HL-60 (cell line): Measurements from ENCODE around the gene INSIG1.

Experiments used
- DNase-seq, 2 experiments: peaks; one replicate each; pipeline ENCODE4 v3.0.0-alpha.2; 2010 to 2020; ENCODE audit warnings: low read depth in 1 of 2, low spot score in 1 of 2
- H3K27ac ChIP-seq: fragments of 250-450 bp; sonication (Bioruptor Pico); replicated peaks from 2 replicates; pipeline ENCODE4 v1.5.1; 2020; ENCODE audit warnings: mild to moderate bottlenecking, moderate library complexity
- H3K27me3 ChIP-seq: fragments of 250-450 bp; sonication (Bioruptor Pico); 2 replicates; pipeline ENCODE4 v1.5.1; 2021; ENCODE audit warnings: mild to moderate bottlenecking, moderate library complexity; ENCODE audit not compliant: insufficient read depth, poor library complexity, severe bottlenecking
- H3K4me3 ChIP-seq: replicated peaks from 2 replicates; pipeline ENCODE4 v1.5.1; 2011; ENCODE audit warnings: mild to moderate bottlenecking, control low read depth, low read length; ENCODE audit not compliant: insufficient read depth
- GABPA ChIP-seq: IDR thresholded peaks from 2 replicates; pipeline ENCODE4 v1.6.1; 2012; ENCODE audit warnings: low read depth
- POLR2AphosphoS5 ChIP-seq: IDR thresholded peaks from 2 replicates; pipeline ENCODE4 v1.6.1; 2012; ENCODE audit warnings: low read depth
- SPI1 ChIP-seq: IDR thresholded peaks from 2 replicates; pipeline ENCODE4 v1.6.1; 2012; ENCODE audit warnings: low read depth, mild to moderate bottlenecking, borderline replicate concordance
- long read RNA-seq: library from polyadenylated mRNA; unstranded; transcript quantifications from one replicate; pipeline ENCODE4 v2.0.0, GENCODE V29; 2020
- TF ChIP-seq, protein P1 (sequence below): IDR thresholded peaks from one replicate; pipeline ENCODE4 v1.5.1; 2011; ENCODE audit warnings: low read length, control low read depth, inconsistent platforms; ENCODE audit not compliant: insufficient read depth
- TF ChIP-seq, protein P2 (sequence below): IDR thresholded peaks from 2 replicates; pipeline ENCODE4 v1.6.1; 2012; ENCODE audit warnings: low read depth; ENCODE audit not compliant: insufficient replicate concordance

Gene INSIG1
- long read RNA-seq, transcript INSIG1-201 (6 exons, 3,010 nt) = major isoform, 720 of 900 reads
- long read RNA-seq, partial matches to known transcripts = 41 of 900 reads
- long read RNA-seq, other reads (novel, unspliced or antisense) = 136 of 900 reads

DNA sequence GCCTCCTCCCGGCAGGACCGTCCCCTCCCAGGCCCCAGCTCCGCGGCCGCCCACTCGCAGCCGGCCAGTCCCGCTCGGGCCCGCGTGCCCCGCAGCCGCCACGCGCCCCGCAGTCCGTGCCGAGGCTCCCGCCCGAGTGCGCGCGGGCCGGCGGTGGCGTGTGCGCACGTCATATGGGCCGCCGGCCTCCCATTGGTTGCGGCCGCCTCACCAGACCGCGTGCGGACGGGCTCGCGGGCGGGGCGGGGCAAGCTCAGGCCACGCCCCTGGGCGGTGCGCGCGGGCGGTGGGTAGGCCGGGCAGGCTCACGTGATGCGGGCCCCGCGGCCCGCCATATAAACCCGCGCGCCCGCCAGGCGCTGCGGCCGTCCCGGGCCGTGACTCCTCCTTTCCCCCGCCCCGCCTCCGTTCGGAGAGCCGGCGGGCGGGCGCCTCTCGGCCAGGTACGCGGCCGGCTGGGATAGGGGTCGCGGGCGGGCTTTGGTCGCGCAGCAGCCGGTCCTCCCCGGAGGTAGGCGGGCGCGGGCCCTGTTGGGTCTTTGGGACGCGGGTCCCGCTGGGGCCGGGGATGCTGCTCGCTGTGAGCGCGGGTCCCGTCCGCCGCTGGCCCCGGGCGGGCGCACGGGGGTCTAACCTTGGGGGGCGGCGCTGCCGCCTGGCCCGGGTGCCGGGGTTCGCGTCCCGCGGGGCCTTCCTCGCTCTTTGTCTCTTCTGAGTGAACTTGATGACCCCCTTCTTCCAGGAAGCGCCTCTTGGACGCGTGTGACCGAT is at the start of gene INSIG1:
Gene INSIG1, plus strand, starts transcription at position 362 of the 771 bp plus-strand sequence. Its CDS starts 408 bp downstream, at position 770.
- H3K27me3 ChIP-seq = no peaks in the 10 kb centered on the region
- H3K4me3 ChIP-seq = peak within 1 kb of the TSS; percentile 90
- peak; percentile 60; the same call in 1 of the 2 replicates for TF ChIP-seq POLR2AphosphoS5
- TF ChIP-seq, protein P1, sequence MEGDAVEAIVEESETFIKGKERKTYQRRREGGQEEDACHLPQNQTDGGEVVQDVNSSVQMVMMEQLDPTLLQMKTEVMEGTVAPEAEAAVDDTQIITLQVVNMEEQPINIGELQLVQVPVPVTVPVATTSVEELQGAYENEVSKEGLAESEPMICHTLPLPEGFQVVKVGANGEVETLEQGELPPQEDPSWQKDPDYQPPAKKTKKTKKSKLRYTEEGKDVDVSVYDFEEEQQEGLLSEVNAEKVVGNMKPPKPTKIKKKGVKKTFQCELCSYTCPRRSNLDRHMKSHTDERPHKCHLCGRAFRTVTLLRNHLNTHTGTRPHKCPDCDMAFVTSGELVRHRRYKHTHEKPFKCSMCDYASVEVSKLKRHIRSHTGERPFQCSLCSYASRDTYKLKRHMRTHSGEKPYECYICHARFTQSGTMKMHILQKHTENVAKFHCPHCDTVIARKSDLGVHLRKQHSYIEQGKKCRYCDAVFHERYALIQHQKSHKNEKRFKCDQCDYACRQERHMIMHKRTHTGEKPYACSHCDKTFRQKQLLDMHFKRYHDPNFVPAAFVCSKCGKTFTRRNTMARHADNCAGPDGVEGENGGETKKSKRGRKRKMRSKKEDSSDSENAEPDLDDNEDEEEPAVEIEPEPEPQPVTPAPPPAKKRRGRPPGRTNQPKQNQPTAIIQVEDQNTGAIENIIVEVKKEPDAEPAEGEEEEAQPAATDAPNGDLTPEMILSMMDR = no peak
- no peak for TF ChIP-seq GABPA
- TF ChIP-seq SPI1 = no peak
- TF ChIP-seq, protein P2, sequence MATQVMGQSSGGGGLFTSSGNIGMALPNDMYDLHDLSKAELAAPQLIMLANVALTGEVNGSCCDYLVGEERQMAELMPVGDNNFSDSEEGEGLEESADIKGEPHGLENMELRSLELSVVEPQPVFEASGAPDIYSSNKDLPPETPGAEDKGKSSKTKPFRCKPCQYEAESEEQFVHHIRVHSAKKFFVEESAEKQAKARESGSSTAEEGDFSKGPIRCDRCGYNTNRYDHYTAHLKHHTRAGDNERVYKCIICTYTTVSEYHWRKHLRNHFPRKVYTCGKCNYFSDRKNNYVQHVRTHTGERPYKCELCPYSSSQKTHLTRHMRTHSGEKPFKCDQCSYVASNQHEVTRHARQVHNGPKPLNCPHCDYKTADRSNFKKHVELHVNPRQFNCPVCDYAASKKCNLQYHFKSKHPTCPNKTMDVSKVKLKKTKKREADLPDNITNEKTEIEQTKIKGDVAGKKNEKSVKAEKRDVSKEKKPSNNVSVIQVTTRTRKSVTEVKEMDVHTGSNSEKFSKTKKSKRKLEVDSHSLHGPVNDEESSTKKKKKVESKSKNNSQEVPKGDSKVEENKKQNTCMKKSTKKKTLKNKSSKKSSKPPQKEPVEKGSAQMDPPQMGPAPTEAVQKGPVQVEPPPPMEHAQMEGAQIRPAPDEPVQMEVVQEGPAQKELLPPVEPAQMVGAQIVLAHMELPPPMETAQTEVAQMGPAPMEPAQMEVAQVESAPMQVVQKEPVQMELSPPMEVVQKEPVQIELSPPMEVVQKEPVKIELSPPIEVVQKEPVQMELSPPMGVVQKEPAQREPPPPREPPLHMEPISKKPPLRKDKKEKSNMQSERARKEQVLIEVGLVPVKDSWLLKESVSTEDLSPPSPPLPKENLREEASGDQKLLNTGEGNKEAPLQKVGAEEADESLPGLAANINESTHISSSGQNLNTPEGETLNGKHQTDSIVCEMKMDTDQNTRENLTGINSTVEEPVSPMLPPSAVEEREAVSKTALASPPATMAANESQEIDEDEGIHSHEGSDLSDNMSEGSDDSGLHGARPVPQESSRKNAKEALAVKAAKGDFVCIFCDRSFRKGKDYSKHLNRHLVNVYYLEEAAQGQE = no peak
- H3K27ac ChIP-seq = peak within 1 kb of the TSS; percentile 81
- DNase-seq = peak; percentile 79 to 83

DNA sequence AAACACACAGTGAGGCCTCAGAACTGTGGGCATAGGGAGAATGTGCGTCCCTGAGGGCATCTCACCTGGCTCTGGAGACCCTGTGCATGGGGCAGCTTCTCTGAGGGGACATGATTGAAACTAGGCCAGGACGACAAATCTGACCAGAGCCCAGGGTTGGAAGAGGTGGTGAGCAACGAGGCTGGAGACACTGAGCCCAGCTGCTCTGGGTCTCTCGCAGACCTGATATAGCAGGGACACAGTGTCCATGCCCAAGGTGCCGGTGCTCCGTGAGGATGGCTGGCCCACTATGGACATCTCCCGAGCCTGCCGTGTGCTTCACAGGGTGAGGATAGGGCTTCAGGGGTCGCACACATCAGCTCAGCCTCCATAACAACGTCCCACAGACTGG is 49.3 kb upstream of the INSIG1 start:
- H3K27me3 ChIP-seq = peaks cover 6% of the 10 kb centered on the region
- no peak for DNase-seq
- TF ChIP-seq POLR2AphosphoS5 (no peak), SPI1 (no peak), GABPA (no peak)
- TF ChIP-seq, protein P2 = no peak
- TF ChIP-seq, protein P1 = no peak
- no peak overlapping the region for H3K4me3 ChIP-seq
- no peak overlapping the region for H3K27ac ChIP-seq

DNA sequence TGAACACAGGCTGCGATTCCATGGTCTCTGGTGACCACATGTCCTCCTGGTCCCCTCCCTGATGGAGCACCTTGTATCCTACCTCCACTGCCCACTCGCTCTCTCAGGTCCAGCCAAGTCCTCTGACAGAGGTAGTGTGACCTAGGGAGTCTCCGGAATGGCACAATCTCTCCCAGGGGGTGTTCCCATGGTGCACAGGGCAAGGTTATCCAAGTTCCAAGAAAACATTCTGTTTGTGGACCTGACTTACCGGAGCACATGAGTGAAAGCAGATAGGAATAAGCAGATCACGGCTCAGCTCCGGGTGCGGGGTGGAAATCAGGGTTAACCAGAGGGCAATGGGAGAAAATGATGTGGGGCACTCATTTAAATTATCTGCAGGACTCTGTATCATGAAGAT is 45.8 kb upstream of the INSIG1 start:
- no peak for TF ChIP-seq POLR2AphosphoS5
- no peak for TF ChIP-seq SPI1
- TF ChIP-seq, protein P1 = no peak
- TF ChIP-seq, protein P2 = no peak
- TF ChIP-seq GABPA = no peak
- peaks cover 6% of the 10 kb centered on the region for H3K27me3 ChIP-seq
- DNase-seq = no peak
- H3K27ac ChIP-seq = no peak overlapping the region
- no peak overlapping the region for H3K4me3 ChIP-seq
